ENCODE results near the gene DPP9.

The DPP9 gene

DNA sequence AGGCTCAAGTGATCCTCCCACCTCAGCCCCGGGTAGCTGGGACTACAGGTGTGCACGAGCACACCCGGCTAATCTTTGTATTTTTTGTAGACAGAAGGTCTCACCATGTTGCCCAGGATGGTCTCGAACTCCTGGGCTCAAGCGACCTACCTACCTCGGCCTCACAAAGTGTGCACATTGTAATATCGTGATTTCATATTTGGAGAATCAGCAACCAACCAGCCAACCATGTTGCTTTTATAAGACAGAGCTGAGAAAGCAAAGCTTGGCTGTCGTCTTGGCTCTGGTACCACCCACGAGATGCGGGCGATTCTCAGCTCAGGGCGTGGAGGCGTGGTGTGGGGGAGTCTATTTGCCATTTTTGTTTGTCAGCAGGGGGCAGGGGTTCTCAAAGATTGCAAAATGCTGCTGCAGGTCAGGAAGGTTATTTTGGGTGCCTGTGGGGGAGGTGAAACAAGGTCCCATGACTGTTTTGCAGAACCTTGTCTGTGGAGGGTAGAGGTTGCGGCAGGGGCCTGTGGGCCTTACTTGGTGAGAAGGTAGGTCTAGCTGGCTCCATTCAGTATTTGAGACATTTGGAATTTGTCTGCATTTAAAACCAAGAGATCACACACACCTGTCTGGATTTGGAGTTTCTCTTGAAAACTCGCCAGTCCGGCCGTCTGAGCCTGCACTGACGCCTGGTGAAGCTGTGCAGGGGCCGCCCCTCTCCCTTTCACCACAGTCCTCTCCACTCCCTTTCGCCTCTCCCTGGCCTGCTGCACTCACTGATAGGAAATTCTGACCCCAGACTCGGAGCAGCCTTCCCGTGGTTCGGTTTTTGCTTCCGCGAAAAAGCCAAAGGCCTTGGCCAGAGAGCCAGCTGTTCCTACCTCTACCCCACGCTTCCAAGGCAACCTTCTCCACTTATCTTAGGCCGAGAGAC is 68.9 kb downstream of the DPP9 start:
- DNase-seq: no peak

DNA sequence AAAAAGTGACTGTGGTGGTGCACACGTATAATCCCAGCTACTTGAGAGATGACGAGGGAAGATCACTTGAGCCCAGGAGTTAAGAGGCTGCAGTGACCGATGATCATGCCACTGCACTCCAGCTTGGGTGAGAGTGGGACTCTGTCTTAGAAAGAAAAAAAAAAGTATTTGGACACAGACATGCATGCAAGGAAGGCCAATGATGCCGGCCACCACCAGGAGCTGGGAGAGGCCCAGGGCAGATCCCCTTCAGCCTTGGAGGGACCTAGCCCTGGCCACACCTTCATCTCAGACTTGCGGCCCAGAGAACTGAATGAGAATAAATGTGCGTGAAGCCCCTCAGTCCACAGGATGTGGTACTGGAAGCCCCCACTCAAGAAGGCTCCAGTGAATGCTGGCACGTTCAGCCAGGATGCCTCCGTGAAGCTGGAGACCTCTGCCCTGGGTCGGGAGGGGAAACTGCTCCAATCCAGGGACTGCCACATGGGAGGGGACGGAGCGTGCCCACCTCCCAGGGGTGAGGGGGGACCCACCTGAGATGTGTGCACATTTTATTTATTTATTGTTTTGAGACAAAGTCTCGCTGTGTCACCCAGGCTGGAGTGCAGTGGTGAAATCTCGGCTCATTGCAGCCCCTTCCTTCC is 69.7 kb downstream of the DPP9 start:
- no peak for DNase-seq

DNA sequence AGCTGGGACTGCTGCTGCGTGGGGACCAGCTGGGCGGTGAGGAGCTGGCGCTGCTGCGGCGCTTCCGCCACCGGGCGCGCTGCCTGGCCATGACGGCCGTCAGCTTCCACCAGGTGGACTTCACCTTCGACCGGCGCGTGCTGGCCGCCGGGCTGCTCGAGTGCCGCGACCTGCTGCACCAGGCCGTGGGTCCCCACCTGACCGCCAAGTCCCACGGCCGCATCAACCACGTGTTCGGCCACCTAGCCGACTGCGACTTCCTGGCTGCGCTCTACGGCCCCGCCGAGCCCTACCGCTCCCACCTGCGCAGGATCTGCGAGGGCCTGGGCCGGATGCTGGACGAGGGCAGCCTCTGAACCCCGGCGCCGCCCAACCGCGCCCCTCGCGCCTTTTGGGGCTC is 71.6 kb downstream of the DPP9 start:
- no peak for DNase-seq

DNA sequence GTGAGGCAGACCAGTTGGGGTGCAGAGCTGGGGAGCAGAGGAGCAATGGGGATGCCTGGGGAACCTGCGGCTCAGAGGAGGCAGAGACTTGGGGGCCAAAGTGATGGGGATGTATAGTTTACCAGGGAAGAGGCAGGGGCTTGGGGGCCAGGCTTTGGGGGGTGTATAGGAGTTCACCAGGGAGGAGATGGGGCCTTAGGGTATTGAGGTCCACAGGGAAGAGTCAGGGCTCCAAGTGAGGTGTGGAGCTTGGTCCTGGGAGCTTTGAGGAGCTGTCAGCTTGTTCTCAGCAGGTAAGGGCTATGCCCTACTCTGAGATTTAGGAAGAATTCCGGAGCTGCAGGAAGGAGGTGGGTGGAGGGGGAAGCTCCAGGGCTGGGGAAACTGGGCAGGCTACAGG is 73.5 kb downstream of the DPP9 start:
- no peak for DNase-seq

DNA sequence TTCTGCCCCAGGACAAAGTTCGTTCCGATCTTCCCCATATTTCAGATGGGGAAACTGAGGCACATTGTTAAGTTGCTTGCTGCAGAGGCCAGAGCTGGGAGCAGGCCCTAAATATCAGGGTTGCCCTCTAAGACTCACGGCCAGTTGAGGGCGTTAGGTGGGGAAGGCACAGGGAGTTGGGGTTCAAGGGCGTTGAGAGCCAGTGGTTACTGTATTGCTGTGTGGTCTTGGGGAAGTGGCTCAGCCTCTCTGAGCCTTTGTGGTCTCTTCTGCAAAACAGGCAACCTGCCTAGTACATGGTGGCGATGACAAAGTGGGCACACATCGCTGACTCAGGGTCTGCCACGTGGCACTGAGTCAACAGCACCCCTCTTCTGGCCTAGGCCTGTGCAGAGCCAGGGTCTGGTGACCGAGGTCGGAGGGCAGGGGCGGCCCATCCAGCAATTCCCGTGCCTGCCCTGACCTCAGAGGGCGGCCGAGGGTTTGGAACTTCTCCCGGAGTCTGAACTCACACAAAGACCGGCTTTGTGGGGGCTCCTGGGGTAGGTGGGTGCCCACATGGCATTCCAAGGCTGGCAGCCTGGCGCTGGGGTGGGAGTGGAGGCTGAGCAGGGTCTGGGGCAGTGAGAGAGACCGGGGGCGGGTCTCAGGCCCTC is 74.1 kb downstream of the DPP9 start:
- DNase-seq: no peak

DNA sequence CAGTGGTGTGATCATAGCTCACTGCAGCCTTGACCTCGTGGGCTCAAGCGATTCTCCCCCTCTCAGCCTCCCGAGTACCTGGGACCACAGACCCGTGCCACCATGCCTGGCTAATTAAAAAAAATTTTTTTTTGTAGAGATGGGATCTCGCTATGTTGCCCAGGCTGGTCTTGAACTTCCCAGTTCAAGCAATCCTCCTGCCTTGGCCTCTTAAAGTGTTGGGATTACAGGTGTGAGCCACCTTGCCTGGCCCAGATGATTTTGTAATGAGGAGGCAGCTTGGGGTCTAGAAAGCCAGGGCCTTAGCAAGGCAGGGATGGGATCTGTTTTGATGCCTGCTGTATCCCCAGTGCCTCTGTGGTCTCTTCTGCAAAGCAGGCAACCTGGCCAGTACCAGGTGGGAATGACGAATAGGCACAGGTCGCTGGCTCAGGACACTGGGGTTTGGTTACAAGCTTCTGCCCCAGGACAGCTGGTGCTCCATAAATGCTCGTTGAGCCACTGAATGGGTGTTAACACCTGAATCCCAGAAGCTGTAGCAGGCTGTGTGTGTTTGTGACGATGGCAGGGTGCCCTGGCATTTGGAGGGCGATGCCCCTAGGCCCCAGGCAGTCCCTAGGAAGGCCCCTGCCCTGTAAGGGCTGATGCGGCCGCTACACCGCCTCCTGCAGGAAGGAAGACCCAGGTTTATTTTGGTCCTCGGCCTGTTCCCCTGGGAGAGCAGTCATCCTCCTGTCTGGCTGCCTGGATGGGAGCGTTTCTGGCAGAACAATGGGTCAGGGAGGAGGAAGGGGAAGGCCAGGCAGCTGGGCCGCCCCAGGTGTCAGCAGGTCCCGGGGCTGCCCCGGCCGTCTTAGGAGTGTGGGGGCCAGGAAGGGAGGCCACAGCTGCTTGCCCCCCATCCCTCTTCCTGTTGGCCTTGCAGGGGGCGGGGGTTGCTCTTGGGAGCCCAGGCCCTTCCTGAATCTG is 75.7 kb downstream of the DPP9 start:
- DNase-seq: peak; percentile 29

DNA sequence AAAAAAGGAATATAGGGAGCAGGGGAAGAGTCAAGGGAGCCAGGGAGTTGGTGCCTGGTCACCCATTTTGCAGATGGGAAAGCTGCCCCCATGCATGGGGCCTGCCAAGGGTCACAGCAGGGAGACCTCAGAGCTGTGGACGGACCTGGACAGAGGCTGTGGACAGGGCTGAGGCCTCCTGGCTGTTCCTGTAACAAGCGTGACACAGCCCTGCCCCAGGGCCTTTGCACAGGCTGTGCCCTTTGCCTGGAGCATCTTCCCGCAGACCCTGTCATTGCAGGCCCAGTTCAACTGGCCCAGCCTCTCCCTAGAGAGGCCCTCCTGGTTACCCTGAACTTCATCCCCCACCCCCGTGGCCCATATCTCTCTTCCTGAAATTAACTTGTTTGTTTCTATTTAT is 77.9 kb downstream of the DPP9 start:
- no peak for DNase-seq

DNA sequence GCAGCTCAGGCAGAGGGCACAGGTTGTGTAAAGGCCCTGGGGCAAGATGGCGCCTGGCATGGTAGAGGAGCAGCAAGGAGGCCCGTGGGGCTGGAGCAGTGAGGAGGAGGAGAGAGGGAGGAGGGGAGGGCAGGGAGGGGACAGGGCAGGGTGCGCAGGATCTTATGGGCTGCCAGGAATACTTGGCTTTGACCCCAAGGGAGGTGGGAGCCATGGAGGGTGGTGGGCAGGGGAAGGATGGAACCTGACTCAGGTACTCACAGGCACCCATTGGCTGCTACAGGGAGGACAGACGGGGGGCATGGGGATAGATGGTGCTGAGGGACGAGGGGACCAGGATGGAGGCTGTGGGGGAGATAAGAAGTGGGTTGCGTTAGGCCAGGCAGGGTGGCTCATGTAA is 81.0 kb downstream of the DPP9 start:
- DNase-seq: no peak

DNA sequence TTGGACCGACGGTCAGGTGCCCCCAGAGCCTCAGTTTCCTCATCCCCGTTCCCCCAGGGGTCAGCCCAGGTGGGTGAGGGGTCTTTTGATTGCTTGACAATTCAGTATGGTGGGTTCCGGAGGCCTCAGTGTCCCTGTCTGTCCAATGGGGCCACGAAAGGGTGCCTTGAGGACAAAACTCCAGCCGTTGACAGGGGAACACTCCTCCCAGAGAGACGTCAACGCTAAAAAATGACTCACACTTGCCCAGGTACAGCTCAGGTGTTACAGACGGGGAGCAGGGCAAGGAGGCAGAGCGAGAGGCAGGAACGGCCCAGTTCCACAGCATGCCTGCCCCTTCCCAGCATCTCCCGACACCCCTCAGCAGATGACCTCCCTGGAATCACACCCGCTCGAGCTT is 82.5 kb downstream of the DPP9 start:
- no peak for DNase-seq

DNA sequence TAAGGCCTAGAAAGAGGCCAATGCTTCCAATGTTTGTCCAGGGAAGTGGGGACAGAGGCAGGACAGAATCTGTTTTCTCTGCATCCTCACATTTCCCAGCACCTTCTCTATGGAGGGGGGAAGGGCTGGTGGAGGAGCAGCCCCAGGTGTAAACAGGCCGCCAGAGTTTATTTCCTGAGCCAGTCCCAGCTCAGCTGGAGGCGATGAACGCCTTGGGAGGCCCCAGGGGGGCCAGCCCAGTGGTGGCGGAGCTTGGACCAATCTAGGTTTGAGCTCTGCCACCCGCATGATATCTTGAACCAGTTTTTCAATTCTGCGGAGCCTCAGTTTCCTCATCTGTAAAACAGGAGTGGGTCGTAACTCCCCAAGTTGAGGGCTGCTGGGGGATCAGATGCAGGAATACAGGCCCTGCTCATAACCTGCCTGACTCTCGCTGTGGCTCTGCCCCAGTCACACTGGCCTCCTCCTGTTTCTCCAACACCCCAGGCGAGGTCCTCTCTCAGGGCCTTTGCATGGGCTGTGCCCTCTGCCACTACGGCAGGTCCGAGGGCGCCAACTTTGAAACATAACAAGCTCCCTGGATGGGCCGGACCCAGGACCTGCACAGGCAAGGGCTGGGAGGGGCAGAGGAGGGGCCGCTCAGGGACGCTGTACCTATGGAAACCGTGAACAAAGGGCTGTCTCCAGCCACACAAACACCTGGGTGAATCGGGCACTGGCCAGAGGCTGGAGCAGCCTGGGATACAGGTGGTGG is 83.2 kb downstream of the DPP9 start:
- DNase-seq: no peak

DNA sequence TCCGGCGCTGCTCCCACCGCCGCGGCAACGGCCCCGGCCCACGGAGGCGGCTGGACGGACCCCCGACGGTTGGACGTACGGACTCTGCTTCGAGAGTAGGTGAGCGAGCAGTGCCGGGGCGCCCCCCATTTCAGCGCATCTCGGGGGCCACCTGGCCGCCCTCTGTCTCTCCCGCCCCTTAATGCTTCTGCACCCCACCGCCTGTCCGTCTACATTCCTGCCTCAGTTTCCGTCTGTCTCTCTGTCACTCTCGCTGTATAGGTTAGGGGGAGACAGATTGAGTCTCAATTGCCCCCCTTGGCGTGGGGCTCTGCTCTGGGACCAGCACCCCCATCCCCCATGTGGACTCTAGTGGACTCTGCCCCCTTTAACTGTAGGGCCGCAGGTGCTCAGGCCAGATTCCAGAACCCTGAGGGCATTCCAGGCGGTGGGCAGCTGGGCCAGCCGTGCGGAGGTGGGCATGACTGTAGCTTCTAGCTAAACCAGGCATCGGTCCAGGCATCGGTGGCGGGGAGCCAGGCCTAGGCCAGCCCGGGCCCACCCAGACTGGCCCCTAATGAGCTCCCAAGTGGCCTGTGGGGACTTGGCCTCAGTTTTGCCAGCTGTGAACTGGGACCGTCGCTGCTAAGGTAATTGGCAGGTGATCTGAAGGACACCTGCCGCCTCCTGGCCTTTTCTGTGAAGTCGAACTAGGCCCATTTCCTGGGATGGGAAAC is 84.0 kb downstream of the DPP9 start:
- DNase-seq: no peak

DNA sequence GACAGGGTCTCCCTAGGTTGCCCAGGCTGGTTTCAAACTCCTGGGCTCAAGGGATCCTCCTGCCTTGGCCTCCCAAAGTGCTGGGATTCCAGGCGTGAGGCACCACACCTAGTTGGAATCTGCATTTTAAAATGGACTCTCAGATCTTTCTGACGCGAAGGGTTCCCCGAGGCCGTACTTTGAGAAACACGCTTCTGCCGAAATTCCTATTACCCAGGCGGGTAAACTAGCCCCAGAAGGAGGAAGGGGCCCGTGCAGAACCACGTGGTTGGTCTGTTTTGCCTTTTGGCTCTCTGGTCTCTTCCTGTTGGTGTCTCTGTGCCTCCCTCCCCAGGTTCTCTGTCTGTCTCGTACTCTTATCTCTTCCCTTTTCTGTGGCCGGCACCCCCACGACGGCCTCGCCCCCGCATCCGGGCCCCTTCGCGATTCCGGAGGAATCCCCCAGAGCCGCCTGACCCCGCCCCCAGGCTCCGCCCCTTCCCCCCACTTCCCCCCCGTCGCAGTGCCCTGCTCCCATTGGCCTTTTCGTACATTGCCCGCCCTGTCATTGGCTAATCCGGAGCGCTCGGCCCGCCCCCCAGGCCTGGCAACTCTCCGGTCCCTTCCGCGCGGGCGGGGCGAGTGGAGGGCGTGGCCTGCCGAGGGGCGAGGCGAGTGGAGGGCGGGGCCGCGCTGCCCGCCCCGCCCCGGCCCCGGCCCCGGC is 84.7 kb downstream of the DPP9 start, which contains the start of gene TNFAIP8L1:
Gene TNFAIP8L1, plus strand, starts transcription at position 689 of the 703 bp plus-strand sequence. CDS start 12,354 bp downstream, outside the sequence.
- peak; percentile 93 for DNase-seq

DNA sequence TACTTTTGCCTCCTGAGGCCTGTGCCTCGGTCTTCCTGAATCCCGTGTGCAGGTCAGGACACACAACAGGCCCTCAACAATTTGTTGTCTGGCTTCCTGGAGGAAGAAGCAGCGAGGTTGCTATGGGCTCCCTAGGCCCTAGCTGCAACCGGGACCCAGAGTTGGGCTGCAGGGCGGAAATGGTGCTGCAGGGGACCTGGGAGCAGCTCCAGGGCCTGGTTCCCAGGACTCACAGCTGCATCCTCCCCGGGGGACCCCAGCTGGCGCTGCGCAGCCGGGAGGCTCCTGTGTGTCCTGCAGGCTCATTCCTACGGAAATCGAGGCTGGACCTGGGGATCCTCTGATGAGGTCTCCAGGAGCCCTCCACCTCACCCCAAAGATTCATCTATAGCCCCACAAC is 85.3 kb downstream of the DPP9 start:
- no peak for DNase-seq

DNA sequence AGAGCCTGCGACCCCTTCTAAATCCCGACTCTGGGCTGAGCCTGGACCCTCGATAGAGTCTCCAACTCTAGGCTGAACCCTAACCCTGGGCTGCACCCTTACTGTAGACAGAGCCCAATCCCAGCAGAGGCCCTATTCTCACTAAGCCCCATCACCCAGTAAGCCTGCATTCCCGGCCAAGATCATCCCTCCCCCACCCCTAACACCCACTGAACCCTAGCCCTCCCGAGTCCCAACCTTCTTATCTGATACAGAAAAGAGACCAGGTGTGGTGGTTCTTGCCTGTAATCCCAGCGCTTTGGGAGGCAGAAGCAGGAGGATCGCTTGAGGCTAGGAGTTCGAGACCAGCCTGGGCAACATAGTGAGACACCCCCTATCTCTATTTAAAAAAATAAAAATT is 86.9 kb downstream of the DPP9 start:
- no peak for DNase-seq

DNA sequence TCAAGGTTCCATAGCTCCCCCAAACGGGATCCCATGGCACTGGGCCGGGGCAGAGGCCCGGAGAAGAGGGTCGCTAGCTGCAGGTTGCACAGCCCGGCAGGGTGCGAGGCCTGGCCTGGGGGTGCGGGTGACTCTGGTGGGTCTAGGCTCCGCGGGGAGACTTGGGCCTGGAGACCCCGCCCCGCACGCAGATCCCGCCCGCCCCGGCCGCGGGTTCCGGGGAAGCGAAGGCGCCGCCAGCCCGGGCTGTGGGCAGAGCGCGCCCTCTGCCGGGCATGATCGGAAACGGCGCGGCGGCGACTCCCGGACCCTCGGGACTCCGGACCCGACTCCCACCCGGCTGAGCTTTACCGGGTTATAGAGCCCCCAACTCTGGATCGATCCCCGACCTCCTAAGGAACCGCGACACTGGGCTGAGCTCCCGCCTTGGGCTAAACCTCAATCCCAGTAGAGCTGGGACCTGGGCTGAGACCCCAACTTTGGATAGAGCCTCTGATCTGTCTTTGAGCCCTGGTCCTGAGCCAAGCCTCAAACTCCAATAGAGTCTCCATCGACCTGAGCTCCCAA is 87.4 kb downstream of the DPP9 start:
- peak; percentile 51 for DNase-seq

DNA sequence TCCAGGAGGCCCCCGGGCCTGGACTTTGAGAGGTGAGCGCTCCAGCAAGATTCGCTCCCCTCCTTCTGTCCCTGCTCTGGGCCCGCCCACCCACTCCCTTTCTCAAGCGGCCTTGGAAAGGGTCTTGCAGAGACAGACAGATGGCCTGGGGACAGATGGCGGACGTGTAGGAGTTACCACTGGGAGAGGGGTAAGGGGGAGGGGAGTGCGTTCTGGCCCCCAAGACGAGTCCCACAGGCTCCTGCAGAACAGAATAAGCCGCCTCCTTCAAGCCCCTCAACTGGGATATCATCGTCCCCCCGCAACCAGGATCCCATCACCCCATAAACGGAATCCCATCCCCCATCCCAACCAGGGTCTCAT is 87.9 kb downstream of the DPP9 start:
- no peak for DNase-seq

DNA sequence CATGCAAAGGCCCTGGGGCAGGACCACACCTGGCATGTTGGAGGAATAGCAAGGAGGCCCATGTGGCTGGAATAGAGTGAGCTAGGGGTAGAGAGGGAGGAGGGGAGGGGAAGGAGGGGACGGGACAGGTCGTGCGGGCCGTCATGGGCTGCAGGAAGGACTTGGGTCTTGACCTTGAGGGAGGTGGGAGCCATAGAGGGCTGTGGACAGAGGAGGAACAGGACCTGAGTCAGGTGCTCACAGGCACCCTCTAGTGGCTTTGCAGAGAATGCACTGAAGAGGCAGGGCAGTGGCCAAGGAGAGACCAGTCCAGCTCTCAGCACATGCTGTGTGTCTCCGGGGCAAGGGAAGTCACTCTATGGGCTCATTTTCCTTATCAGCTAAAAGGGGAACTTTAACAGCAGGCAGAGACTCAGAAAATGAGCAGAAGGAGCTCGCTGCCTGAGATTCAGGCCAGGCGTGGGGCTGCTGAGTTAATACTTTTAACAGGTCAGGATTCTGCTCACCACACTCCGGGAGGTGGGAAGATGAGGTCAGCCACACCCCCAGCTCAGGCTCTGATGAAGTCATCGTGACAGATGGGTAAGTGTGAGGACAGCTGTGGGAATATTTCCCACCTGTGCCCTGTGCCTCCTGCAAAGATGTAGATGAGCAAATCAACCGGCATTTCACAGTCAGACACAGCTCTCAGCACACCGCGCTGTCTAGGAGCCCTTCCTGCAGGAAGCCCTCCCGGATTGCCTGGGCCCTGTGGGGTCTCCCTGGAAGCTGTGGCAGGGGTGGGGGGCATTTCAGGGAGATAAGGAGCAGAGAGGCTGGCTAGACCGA is 90.3 kb downstream of the DPP9 start:
- DNase-seq: peak; percentile 68
